Activated gamma-delta T cell (primary cell): ENCODE results near the gene USP24.

ENCODE experiments used
- DNase-seq: peaks from one replicate; lab custom pipeline; 2025; lab: John Stamatoyannopoulos, UW

USP24 gene

GRCh38 chr1:55055084-55055882 is 159.9 kb downstream of the USP24 start:
- no peak for DNase-seq

- DNase-seq, result no peak
Observed at GRCh38 chr1:55054396-55054795, 160.8 kb downstream of the USP24 start.

DNA sequence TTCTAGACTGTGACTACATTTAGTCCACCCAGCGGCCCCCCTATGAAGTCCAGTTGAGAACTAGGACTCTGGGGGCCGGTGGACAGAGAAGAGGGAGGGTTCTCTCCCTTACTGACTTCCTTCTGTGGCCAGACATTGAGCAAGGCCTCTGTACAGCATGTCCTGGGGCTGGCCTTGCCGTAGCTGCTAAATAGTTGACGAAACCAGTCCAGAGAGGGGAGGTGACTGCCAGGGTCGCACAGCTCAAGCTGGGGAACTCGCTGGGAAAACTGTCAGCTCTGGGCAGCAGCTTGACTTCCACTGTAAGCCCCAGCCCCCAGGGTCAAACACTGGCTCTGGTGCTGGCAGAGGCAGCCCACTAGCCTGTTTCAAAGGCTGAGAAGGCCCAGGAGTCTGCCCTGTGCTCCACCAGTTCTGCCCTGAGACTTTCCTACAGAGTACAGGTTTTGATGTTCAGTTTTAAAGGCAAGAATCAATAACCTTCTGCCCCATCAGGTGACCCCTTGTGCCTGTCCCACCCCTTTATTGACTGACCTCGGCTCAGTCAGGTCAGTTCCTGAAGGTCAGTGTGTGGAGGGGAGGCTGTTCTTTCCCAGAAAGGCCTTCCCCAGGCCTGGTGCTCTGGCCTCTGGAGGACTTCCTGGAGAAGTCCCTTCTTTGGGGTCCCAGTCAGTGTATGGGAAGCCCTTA is 161.8 kb downstream of the USP24 start:
- DNase-seq, result no peak

DNA sequence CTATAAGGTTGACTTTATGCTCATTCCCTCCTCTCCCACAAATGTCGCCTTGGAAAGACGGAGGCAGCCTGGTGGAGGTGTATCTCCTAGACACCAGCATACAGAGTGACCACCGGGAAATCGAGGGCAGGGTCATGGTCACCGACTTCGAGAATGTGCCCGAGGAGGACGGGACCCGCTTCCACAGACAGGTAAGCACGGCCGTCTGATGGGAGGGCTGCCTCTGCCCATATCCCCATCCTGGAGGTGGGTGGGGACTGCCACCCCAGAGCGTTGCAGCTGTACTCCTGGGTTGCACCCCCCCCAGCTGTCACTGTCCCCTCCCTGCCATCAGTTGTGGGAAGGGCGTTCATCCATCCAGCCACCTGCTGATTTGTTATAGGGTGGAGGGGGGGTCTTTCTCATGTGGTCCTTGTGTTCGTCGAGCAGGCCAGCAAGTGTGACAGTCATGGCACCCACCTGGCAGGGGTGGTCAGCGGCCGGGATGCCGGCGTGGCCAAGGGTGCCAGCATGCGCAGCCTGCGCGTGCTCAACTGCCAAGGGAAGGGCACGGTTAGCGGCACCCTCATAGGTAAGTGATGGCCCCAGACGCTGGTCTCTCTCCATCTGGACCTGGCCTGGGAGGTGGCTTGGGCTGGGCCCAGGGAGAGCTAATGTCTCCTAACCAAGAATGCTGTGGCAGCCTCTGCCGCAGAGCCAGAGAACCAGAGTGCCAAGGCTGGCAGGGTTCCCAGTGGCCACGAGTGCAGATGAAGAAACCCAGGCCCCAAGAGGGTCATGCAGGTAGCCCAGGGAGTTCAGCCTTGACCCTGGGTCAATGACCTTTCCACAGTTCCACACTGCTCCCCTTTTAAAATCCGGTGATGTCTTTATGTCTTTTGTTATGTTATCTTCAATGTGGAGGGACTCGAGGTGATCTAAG is 162.7 kb downstream of the USP24 start:
- DNase-seq, result no peak

GRCh38 chr1:55051621-55052020 is 163.5 kb downstream of the USP24 start:
- DNase-seq, result no peak

- DNase-seq, result no peak
Observed at GRCh38 chr1:55051169-55051568, 164.0 kb downstream of the USP24 start.

- DNase-seq, result no peak
Observed at GRCh38 chr1:55050283-55050682, 164.9 kb downstream of the USP24 start.

DNA sequence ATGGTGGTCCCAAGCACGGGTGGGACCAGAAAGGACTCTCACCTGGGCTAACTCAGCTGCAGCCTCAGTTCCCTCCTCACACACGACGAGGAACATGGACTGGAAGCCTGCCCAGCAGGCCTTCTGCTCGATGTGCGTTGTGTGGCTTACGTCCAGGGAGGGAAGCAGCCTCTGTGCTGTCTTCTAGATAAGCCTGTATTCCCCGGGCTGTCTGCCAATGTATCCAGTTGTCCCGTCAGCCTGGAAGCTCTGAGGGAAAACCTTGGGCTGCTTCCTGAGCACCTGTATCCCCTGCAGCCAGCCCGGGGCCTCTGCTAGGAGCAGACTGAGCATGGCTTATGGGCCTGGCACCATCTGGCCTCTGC is 165.3 kb downstream of the USP24 start:
- no peak for DNase-seq

DNA sequence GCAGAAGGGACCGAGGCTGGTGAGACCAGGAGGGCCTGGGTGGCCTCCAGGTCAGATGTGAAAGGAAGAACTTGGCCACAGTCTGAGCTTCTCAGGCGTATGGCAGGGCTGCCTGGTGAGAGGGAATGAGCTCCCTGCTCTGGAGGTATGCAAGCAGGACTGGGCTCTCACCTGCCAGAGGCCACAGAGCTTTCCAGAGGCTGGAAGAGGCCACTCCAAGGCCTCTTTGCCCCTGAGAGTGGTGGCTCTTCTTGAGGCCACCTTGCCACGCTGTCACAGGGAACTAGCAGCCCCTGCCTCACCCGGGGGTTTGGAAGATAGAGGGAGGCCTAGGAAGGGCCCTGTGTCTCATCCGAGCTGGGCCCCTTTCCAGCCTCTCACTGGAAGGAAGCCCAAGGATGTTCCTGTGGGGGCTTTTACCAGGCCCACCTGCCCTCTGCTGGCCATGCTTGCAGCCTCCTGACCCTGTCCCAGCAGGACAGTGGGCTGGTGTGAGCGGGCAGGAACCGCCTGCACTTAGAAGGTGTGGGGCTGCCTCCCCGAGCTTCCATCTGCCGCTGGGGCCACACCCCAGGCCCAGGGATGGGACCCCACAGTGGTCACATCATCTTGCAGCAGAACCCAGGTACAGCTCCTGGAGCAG is 165.8 kb downstream of the USP24 start:
- DNase-seq, result no peak

DNA sequence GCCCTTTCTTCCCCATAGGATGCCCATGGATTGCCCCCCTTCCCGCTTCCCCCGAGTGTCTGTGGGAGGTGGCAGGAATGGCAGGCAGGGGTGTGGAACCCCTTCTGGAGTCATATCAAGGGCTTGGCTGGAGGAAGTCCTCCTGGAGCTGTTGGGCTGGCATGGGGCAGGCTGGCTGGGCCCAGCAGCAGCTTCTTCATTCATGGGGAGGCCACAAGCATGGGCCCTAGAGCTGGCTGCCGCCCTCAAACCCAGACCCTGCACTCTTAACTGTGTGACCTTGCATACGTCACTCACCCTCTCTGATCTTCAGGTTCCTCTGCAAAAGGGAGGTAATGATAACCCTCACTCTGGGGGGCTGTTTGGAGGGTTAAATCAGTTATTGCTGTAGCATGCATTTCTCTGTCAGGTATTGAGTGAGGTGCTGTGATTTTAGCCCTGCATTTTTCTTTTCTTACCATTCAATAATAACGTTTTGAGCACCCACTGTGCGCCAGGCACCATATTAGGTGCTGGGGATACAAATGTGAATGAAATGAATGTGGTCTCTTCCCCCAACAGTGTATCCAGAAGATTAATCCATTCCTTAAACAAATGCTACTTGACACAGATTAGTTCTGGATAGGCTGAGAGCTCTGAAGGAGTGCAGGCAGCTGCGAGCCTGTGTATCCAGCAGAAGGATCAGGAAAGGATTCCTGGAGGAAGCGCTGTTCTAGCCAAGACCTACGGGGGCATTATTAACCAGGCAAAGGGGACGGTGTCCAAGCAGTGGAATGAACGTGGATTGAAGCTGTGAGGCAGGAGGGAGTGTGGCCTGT is 166.5 kb downstream of the USP24 start:
- DNase-seq, result no peak

GRCh38 chr1:55047611-55048010 is 167.6 kb downstream of the USP24 start:
- DNase-seq, result no peak

GRCh38 chr1:55046871-55047270 is 168.3 kb downstream of the USP24 start:
- no peak for DNase-seq

GRCh38 chr1:55045430-55045829 is 169.7 kb downstream of the USP24 start:
- DNase-seq, result no peak

DNA sequence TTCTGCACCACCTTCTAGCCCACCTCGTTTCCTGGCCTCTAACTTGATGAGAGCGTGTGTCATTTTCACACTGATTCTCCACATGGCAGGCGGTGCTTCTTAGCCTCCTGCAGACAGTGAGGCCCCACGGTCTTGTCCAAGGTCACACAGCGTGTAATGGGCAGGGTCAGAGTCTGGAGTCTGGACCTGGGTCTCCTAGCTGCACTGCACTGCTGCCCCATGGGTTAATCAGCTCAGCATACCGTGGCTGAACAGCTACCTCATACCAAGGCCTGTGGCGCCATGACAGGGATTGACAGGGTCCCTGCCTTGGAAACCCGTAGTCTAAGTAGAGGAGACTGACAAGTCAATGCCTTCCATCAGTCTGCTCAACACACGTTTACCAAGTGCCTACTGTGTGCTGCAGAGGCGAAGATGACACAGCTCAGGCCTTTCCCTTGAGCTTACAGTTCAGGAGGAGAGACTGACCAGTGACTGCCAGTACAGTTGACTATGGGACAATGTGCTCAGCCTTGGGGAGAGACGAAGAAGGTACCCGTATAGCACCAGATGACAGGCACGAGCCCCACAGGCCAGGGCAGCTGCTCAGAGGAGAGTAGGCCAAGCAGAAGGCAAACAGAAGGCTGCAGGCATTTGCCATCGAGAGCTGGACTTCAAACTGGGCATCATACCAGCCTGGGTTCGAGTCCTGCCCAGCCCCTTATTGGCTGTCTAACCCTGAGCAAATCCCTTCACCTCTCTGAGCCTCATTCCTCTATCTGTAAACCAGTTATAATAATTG is 170.4 kb downstream of the USP24 start:
- no peak for DNase-seq

- DNase-seq, result no peak
Observed at GRCh38 chr1:55043726-55044125, 171.4 kb downstream of the USP24 start.

GRCh38 chr1:55043011-55043410 is 172.2 kb downstream of the USP24 start:
- no peak for DNase-seq

- no peak for DNase-seq
Observed at GRCh38 chr1:55041613-55042012, 173.6 kb downstream of the USP24 start.

DNA sequence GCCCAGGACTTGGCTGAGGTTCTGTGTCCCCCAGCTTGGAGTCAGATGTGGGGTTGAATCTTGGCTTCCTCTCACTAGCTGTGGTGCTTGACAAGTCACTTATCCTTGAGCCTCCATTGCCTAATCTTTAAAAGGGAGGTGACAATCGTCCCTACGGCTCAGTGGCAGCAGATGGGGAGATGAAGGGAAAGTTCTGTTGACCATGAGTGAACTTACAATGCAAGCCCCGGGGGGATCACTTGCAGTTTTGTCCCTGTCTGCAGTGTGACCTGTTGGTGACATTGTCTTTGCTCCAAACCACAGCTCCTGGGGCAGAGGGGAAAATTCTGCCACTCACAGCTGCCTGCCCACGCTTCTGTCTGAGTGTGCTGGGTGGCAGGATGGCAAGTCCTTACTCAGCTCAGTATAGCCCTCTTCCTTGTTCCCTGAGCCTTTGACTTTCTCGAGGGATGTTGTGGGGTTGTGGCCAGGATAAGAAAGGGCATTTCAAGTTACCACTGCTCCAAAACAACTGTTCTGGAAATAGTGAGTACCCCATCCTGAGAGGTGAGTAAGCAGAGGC is 174.2 kb downstream of the USP24 start:
- DNase-seq, result no peak

GRCh38 chr1:55040083-55040932 is 174.9 kb downstream of the USP24 start:
- DNase-seq, result no peak
